GM18511 (cell line): Measurements from ENCODE around the gene NPY4R2.
A peak's percentile ranks its signal among the peaks of the same experiment; 100 is the strongest.
"Not testable (repeated sequence)": the region's sequence is repeated elsewhere in the genome, so short reads cannot be mapped to it uniquely, and the experiment has no call there.

ENCODE experiments used
- ATAC-seq: cut with Tn5 transposase; IDR thresholded peaks from one replicate; pipeline ENCODE4 v1.9.1; 2021; ENCODE audit warnings: mild to moderate bottlenecking, moderate library complexity; ENCODE audit not compliant: unreplicated experiment

The NPY4R2 gene

DNA sequence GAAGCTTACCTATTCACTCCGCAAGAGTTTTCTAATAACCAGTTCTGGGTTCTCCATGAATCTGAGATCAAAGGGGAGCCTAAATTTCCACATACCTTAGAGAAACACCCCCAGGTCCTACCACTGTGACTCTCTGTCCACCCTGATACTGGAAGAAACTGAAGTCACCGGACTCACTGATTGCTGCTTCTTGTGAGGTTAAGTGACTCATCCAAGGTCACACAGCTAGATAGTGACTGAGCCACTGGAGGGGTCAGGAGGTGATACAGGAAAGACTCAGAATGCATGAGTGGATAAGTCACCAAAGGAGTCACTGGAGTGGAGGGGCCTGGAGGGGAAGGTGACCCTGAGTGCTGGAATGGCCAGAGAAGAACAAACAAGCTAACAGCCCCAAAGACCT lies 9.8 kb downstream of the NPY4R2 start:
- not testable (repeated sequence) for ATAC-seq

DNA sequence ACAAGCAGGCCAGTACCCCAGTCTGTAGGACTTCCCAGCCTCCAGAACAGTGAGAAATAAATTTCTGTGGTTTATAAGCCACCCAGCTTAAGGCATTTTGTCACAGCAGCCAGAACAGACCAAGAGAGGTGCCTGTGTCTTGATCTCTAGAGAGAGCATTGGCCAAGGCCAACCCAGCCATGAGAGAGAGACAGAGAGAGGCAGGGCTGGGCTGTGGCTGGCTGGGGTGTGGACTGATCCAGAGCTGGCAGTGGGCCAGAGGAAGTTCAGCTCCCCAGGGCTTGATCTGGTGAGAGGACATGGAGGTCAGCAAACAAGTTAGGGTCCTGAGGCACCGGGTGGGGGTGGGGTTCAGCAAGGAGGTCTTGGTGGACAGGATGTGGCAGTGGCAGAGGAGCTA lies 14.4 kb downstream of the NPY4R2 start:
- ATAC-seq: not testable (repeated sequence)

DNA sequence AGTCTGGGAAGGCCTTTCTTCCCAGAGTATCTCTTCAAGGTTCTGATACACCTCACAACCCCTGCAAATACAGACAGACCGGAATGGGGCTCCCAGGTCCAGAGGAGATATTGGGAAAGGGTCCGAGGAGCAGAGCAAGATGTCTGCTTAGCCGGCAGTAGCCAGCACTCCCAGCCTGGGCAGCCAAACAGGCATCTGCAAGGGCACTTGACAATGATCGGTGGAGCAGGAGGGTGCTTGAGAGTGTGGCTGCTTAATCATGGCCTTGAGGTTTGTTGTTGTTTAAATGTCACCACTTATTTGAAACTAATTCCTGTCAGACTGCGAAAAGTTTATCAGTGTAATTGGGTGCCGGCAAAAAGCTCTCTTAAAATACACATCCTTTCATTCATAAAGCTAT lies 15.0 kb downstream of the NPY4R2 start:
- ATAC-seq: not testable (repeated sequence)

- not testable (repeated sequence) for ATAC-seq
Measured at GRCh38 chr10:47936772-47937228, 18.3 kb downstream of the NPY4R2 start.

GRCh38 chr10:47937634-47938033 lies 19.2 kb downstream of the NPY4R2 start:
- ATAC-seq: not testable (repeated sequence)

GRCh38 chr10:47940821-47941220 lies 22.4 kb downstream of the NPY4R2 start:
- ATAC-seq: not testable (repeated sequence)

GRCh38 chr10:47941379-47941778 lies 22.9 kb downstream of the NPY4R2 start:
- ATAC-seq: not testable (repeated sequence)

DNA sequence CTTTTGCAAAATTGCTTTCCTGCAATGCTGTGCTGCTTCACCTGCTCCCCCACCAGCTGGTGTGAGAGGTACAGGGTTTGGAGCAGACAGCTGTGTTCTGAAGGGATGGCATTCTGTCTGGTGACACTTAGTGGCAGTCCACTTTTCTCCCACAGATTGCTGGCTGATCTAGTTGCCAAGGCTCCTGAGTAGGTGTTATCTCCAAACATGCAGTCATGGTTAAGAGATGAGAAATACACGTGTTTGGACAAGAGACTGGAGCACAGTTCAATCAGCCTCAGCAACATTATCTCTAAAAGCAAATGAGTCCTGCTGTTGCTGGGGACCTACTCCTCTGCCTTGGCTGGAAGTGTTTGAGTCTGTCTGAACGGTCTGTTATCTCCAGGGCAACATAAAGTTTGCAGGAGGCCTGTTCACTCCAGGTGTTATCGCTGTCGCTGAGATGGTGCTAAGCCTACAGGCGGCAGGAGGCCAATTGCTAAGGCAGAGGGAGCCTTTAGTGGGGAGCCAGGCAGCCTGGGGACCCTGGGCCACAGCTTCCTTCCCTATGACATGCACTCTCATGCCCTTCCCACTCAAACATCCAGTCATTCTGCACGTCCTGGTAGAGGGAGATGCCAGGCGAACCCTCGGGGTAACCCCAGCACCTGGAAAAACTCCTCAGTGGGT lies 24.0 kb downstream of the NPY4R2 start:
- not testable (repeated sequence) for ATAC-seq

GRCh38 chr10:47943328-47943727 lies 24.9 kb downstream of the NPY4R2 start:
- ATAC-seq: not testable (repeated sequence)

GRCh38 chr10:47947424-47947823 lies 29.0 kb downstream of the NPY4R2 start:
- ATAC-seq: not testable (repeated sequence)

DNA sequence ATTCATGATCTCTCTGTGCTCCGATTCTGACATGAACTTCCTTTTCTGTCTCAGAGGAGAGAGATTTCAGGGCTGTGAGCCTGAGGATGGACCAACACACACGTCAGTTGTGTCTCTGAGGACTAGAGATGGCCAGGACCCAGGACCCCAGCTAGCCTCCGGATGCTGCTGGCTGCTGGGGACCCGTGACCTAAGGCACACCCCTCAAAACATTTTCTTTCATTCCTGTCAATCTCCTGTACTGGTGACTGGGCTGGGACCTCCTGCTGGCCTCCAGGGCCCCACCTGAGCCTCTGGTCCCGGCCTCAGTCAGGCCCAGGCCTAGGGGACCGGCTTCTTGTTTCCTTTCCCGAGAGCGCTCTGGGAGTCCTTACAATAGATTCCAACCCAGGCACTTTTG lies 38.7 kb downstream of the NPY4R2 start:
- not testable (repeated sequence) for ATAC-seq

- not testable (repeated sequence) for ATAC-seq
Measured at GRCh38 chr10:47959677-47960076, 41.2 kb downstream of the NPY4R2 start.

DNA sequence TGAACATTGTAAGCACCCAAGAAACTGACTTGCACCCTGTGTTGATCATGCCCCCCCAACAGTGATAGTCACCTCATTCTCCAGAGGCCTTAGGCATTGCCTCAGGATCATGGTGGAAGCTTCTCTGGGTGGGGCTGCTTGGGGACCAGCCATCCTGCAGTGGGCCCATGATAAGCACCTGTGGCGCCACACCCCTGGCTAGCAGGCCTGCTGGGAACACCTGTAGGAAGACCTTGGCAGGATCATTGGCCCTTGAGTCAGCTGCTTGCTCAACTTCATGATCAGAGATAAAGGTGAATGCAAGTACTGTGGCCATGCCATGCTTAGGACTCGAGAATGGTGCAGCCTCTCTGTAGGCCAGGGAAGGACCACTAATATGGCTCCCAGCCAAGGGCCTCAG lies 42.2 kb downstream of the NPY4R2 start:
- ATAC-seq: not testable (repeated sequence)

DNA sequence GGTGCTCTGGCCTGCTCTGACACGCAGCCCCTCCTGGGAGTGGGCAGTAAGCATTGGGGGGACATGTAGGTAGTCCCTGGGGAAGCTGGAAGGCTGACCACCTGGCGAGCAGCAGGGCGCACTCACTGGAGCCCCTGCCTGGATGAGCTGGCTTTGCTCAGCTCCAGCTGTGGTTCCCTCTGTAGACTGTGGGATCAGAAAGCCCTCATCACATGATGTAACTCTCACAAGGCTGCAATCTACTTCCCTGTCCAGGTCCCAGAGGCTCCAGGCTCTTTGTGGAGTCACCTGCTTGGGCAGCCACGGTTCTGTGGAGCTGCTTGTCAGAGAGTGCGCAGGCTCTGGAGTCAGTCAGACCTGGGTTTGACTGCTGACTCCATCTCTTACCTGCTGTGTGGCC lies 44.3 kb downstream of the NPY4R2 start:
- not testable (repeated sequence) for ATAC-seq

- not testable (repeated sequence) for ATAC-seq
Measured at GRCh38 chr10:47964280-47965063, 46.0 kb downstream of the NPY4R2 start.

GRCh38 chr10:47968988-47969387 lies 50.5 kb downstream of the NPY4R2 start:
- peak; percentile 74 for ATAC-seq

DNA sequence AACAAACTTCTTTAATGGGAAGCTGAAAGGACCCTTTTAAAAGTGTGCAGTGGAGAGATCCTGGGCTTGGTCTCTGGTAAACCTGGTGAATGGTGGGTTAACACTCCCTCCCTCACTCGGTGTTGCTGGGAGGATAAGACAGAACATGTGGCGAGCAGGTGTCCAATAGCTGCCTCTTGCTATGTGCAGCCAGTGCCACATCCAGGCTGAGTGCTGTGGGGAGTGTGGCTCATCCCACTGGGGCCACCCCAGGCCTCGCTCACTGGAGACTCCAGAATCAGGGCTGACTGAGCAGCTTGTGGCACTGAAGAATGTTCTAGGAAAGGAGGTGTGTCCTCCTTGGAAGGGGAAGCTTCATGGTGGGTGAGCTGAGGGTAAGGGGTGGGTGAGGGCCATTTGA lies 51.6 kb downstream of the NPY4R2 start:
- ATAC-seq: not testable (repeated sequence)

DNA sequence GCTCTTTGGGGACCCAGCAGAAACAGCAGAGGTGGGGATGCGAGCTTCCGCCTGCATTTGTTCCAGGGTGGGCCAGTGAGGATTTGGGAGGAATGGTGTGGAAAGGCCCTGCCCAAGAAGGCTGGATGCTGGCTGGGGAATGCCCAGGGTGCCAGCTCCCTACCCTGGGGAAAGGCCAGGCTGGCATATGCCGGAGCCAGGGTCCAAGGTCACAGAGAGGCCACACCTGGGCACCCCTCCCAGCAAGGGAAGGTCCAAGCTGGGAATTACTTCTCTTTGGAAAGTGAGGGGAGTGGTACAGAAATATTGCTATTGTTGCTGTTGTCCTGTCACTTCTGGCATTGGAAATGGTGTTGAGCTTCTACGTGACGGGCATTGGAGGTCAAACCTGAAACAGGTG lies 53.1 kb downstream of the NPY4R2 start:
- not testable (repeated sequence) for ATAC-seq

DNA sequence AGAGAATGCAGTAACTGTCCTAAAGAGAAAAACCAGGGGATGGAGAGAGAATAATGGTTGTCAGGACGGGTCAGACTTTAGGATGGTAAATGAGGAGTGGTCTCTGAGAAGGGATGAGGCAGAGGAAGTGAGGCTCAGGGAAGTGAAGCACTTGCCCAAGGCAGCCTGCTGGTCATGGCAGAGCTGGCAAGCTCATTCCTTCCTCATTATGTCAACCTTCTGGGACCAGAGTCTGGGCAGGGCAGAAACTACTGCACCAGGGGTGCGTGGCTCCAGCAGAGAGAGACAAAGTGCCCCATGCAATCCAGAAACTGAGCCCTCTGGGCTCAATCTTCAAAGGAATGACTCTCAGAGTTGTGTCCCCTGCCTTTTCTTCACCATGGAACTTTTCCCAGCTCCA lies 53.6 kb downstream of the NPY4R2 start:
- ATAC-seq: not testable (repeated sequence)
